Hematopoietic multipotent progenitor cell treated with erythropoietin and hydrocortisone succinate and interleukin-3 and kit ligand, for 8 days (in vitro differentiated cells): ENCODE results near the gene TXNL4A.

Experiments
- DNase-seq: peaks from one replicate; pipeline ENCODE4 v3.0.0-alpha.2; 2015

Gene TXNL4A

DNA sequence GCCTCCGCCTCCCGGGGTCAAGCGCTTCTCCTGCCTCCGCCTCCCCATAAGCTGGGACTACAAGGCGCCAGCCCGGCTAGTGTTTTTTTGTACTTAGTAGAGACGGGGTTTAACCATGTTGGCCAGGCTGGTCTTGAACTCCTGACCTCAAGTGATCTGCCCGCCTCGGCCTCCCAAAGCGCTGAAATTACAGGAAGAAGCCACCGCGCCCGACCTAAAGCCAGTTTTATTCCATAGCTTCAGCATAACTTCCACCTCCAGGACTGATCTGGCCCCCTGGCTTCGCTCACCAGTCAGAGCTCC, 783 bp upstream of the TXNL4A start:
- DNase-seq: peak; percentile 29

DNA sequence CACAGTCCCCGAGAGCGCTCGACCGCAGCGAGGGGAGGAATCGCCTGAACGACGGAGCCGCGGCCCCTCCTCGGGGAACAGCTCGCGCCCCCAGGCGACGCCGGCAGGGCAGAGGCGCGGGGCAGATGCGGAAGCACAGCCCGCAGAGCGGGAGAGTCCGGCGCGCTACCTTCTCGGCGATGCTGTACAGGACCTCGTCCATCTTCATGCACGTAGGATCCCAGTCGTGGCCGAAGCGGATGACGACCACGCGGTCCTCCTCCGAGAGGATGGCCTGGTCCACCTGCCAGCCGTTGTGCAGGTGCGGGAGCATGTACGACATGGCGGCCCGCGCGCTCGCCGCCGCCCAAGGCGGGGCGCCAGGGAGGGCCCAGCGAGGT, 302 bp downstream of the TXNL4A start:
- DNase-seq: peak; percentile 60

DNA sequence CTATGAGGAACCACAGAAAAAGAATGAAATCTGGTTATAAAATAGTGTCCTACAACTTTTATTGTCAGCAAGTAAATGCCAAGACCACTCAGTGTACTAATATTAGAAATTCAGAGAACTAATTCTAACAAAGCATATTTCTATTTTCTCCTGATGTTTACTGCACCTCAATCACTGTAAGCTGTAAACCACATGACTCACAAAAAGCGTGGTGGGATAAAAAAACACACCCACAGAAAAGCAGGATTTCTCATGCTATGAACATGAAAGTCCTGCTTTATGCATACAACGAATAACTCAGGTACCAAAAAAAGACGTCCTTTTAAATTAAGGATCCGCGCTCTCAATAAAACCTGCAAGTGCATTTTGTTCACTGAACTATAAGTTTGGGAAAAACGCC, 797 bp downstream of the TXNL4A start:
- no peak for DNase-seq

DNA sequence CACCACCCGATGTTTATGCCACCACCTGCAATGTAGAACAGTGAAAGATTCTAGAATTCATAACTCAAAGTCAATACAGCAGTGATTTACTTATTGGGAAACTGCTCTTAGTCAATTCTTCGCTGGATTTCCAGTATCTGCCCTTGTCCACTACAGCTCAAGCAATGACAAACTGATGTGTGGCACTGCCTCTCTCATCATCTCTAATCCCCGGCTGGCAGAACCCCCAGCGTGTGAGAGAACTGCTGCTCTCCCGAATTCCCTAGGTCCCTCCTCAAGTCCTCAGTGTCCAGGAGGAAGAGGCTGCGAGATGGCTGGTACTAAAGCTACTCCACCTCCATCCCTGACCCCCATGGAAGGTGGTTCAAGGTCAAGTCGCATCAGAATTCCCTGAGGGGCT, 1.6 kb downstream of the TXNL4A start:
- DNase-seq: no peak

DNA sequence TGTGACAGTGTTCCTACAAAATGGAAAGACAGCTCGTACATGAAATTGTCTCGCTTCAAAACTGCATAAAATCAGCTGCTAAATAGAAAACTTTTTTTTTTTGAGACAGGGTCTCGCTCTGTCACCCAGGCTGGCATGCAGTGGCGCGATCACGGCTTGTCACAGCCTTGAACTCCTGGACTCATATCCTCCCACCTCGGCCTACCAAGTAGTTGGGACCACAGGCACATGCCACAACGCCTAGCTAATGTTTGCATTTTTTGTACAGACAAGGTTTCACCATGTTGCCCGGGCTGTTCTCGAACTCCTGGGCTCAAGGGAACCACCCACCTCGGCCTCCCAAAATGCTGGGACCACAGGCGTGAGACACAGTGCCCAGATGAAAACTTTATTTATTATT, 3.2 kb downstream of the TXNL4A start:
- no peak for DNase-seq

DNA sequence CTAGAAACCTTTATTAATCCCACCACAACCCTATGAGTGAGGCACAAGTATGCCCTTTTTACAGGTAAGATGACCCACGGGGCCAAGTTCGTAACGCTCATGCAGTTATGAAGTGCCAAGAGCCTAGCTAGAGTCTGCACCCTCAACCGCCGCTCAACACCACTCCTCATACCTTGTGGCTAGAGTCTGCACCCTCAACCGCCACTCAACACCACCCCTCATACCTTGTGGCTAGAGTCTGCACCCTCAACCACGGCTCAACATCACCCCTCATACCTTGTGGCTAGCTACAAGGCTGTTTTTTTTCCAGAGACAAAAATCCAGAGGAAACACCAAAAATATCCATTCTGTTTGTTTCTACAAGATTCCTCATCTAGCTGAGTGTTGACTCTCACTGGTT, 4.6 kb downstream of the TXNL4A start:
- DNase-seq: no peak

DNA sequence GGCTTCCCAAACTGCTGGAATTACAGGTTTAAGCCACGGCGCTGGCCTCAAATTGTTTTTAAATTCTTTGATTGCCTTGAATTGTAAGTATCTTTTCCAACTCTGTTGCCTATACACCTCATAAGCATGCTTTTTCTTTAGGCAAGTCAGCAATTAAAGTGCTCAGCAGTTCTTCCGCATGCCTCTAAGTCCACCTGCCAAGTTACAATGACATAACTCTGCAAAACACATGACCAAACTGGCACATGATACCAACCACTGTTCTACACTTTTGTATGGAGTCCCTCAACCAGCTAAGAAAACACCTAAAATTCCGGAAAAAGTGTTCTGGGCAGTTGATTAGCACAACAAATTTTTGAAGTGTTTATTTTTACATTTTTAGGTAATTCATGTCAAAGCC, 5.1 kb downstream of the TXNL4A start:
- no peak for DNase-seq

DNA sequence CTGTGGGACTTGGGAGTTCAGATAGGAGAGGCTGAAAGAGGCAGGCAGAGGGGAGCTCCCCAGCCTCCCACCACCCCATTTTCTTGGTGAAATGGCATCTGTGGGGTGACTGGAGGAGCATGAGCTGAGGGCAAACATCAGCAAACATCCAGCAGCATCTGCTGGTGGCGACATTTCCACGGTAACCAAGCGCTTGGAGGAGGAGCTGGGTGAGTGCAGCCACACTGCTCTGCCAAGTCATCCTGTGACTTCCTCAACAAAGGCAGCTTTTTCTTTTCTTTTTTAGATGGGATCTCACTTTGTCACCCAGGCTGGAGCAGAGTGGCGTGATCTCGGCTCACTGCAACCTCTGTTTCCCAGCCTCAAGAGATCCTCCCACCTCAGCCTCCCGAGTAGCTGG, 5.6 kb downstream of the TXNL4A start:
- DNase-seq: peak; percentile 65

DNA sequence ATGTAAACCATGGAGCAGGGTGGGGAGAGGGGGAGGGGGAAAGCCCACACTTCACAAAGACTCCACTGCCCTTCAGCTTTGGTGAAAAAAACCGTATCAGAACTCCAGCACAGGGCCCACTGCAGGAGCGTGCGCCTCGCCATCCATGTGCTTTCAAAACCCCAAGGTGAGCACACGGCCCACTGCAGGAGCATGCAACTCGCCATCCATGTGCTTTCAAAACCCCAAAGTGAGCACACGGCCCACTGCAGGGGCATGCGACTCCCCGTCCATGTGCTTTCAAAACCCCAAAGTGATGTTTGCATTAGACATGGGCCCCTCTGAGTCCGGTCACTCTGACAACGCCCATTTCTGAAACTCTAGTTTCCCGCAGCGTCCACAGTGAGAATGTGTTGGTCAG, 7.8 kb downstream of the TXNL4A start:
- no peak for DNase-seq

DNA sequence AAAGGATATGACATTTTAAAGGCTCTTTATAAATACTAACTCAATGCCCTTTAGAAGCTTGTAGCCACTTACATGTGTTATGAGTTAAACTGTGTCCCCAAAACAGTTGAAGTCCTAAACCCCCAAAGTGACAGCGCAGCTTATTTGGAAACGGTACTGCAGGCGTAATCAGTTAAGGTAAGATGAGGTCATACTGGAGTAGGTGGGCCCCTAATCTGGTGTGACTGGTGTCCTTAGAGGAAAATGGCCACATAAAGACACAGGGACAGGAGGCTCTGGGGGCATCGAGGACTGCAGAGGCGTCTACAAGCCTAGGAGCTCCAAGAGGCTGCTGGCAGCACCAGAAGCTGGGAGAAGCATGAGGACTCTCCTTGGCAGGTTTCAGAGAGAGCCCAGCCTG, 8.5 kb downstream of the TXNL4A start:
- no peak for DNase-seq

DNA sequence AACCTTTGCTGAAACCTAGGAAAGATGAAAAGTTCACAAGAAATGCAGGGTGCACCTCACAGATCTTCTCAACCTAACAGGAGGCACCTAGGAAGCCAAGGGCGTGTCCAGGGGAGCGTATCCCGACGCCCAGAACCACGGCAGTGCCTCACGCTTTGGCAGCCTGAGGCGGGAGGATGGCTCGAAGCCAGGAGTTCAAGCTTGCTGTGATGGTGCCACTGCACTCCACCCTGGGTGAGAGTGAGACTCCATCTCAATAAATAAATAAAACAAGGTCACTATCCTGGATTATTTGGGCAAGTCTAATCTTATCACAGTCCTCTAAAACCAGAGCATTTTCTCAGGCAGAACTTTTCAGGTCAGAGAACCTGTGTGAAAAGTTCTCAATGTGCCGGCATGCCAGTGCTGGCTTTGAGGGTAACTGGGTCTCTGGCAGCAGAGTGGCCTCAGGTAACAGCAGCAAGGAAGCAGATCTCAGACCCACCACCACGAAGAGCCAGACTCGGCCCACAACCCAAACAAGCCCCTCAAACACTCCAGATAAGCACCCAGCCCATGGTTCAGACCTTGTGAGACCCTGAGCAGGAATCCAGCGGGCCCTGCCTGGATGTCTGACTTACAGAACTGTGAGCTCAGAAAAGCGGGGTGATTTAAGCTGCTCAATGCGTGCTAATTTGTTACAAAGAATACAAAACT, 12.2 kb downstream of the TXNL4A start:
- DNase-seq: peak; percentile 79

DNA sequence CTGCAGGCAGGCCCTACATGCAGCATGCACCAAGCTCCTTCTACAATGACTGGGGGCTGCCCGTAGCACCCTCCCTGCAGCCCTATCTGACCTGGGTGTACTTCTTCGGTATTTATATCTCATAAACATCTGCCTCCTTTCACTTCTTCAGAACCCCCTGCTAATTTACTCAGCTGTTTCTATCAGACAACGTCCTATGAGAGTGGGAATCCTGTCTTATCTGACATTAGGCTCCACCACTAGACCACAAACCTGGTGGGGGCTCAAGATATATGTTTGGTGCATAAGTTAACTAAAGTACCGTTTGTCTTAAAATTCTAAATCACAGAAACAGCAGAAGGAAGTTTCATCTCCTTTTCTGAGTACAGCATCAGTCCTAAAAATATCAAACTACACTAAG, 13.3 kb downstream of the TXNL4A start:
- DNase-seq: peak; percentile 97

DNA sequence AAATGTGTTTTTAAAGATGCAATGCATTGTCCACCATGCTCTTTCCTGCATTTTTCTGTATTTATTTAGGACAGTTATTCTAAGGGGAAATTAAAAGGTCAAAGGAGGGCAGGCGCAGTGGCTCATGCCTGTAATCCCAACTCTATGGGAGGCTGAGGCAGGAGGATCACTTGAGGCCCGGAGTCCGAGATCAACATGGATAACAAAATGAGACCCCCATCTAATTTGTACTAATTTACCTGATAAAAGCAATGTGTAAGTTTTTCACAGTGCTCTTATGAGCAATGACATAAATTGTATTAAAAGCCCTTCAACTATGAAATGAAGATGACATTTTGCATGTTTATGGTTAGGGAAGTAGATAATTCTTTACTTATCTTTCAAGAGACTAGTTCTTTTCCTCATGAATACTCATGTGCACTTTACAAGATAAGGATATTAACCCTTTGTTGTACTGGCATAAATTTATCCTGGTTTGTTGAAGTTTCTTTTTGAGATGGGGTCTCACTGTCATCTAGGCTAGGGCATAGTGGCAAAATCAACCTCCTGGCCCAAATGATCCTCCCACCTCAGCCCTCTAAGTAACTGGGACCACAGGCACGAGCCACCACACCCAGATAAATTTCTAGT, 14.2 kb downstream of the TXNL4A start:
- peak; percentile 47 for DNase-seq

DNA sequence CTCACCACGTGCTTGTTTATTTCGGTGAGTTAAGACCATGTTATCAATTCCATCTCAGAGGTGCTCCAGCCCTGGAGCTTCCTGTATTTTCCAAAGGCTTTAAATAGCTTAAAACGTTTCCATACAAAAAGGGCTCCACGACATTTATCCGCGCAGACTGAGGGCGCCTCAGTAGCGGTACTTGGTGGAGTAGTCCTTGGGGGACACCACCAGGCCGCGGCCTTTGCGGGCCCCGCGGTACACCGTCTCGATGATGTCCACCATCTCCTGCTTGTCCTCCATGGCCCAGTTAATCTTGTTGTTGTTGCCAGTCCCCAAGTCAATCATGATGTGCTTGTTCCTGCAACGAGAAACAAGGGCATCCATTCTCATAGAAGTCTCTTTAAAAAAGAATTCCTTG, 14.8 kb downstream of the TXNL4A start:
- DNase-seq: no peak

DNA sequence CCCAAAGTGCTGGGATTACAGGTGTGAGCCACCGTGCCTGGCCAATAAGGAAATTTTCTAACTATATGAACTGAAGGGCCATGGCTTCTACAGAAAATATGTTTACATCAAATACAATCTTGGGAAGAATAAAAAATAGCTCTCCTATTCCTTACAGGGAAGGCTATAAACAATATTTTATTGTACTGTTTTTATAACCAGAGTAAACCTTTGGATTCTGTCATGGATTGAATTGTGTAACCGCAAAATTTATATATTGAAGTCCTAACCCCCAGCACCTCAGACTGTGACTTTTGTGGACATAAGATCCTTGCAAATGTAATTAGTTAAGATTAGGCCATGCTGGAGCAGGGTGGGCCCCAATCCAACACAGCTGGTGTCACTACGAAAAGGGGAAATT, 15.6 kb downstream of the TXNL4A start:
- no peak for DNase-seq

DNA sequence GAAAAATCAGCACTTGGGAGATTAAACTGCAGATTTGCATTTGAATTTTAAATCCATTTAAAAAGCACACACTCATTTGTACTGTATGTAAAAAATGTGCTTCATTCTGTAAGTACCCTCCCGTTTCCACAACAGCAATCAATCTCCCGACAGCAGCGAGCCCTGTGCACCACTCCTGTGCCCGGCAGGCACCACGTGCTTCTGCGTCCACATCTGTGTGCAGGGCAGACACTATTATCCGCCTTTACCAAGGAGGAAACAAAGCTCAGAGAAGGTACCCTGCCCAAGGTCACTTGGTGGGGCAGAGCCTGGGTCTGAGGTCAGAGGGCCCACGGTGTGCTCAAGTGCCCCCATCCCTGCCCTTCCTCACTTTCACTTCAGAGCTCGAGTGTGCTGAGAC, 16.4 kb downstream of the TXNL4A start:
- no peak for DNase-seq

DNA sequence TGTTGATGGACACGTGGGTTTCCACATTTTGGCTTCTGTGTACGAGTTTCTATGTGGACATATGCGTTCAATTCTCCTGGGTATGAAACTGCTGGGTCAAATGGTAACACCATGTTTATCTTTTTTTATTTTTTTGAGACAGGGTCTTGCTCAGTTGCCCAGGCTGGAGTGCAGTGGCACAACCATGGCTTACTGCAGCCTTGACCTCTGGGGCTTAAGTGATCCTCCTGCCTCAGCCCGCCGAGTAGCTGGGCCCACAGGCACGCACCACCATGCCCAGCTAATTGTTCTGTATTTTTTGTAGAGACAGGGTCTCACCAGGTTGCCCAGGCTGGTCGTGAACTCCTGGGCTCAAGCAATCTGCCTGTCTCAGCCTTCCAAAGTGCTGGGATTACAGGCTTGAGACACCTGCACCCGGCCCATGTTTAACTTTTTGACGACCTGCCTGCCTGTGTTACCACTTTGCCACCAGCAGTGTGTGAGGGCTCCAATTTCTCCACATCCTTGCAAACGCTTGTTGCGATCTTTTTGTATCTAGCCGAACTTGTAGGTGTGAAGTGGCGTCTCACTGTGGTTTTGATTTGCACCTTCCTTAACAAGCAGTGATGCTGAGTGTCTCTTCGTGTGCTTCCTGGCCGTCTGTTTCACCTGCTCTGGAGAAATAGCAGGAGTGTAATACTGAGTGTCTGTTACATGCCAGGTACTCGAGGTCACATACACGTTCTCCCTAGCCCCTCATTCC, 17.0 kb downstream of the TXNL4A start:
- DNase-seq: no peak

DNA sequence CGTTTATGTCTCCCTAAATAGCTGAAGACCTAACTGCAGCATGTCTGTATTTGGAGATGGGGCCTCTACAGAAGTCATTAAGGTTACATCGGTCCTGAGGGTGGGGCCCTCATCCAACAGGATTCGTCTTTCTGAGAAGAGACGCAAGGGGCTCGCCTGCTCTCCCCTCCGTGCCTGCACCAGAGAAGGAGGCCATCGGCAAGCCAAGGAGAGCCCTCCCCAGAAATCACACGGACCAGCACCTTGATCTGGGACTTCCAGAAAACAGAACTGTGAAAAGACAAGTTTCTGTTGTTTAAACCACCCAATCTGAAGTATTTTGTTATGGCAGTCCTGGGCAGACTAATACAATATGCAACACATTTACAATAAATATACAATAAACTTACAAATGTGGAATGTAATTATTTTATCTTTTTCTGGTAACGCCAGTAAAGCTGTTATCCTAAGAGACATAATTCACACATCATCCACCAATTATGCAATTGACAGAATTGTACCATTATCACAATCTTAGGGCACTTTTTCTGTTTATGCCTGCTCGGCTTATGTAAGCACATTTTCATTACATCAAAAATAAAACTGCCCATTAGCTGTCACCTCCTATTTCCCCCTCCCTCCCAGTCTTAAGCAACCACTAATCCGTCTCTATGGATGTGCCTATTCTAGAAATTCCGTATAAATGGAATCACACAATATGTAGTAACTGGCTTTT, 17.8 kb downstream of the TXNL4A start:
- DNase-seq: no peak

DNA sequence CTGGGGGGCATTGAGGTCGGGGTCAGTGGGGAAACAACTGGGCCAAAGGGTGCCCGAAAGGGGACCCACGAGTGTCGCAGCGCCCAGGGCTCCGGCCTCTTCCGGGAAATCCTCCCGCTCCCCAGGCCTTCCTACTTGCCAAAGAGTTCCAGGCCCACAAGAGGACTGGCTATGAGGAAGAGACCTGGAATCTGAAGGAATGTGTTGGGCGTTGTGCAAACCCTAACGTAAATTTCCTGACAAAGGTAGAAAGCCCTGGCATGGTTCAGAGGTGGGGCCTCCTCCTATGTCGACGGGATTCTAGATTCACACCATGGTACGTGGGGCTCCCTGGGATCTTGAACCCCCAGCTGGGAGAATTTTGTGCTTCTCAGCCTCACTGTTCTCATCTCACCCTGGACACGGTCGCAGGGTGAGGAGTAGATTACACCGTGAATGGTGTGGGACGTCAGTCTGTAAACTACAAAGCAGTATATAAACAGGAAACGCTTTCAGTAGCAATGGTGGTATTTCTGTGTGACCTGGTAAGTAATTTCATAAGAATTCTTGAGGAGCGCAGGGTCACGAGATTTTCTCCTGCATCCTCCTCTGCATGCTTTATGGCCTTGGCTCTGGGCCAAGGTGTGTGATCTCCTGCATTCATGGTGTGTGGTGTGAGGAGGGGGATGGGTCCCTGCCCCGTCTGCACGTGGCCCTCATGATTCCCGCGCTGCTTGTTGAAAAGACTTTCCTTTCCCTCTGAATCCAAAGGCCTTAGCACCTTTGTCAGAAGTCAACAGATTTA, 23.1 kb downstream of the TXNL4A start:
- peak; percentile 71 for DNase-seq

DNA sequence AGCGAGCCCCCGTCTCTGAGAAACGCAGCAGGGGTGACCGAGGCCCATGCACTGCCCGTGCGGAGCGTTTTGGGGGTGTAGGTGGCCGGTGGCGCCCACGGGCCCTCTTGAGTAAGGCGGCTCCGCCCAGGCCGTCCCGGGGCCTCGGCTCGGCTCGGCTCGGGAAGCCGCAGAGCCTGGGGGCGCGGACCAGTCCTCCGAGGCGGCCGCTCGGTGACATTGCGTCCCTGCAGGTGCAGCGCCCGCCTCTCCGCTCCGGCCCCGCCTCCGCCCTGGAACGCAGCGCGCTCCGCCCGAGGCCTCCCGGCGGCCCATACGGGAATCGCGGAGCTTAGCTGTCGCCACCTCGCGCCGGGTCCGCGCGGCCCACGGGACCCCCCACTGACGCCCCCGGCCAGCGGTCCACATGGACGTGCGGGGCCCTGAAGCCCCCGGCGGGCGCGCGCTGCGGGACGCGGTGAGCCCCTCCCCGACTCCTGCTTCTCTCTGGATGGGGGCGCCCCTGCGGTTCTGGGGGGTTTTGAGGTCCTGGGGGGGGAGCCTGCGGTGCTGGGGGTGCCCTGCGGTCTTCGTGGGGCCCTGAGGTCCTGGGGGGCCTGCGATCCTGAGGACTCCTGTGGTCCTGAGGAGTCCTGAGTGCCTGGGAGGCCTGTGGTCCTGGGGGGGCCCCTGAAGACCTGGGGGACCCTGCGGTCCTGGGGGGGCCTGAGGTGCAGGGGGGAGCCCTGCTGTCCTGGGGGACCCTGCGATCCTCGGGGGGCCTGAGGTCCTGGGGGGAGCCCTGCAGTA, 23.8 kb downstream of the TXNL4A start, which contains the start of gene HSBP1L1:
TSS of gene HSBP1L1 (plus strand) at position 314 of the 789 bp plus-strand sequence. CDS start at position 407, 93 bp downstream.
- peak; percentile 71 for DNase-seq

DNA sequence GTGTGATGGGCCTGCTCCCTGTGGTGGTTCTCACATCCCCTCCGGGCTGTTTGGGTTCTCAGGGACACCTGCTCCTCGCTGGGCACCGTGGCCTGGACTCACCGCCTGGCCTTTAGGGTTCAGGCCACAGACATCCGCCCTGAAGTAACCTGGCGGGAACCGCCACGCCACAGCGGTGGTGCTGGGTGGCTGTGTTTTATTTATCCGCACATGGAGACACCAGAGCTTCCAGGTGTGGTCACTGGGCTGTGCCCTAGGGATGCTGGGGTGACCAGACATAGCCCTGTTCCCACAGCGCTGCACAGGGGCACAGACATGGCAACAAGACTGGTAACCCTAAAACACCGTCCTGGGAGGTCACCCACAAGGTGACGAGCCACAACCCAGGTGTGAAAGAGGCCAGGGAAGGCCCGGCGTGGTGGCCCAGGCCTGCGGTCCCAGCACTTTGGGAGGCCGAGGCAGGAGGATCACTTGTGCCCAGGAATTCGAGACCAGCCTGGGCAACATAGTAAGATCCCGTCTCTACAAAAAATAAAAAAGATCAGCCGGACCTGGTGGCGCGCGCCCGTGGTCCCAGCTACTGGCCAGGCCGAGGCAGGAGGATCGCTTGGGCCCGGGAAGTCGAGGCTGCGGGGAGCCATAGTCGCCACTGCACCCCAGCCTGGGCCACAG, 24.6 kb downstream of the TXNL4A start:
- no peak for DNase-seq
